Ovary (tissue), 3 donors: ENCODE data around the gene HOXB1.

Experiments
- CTCF ChIP-seq, 3 donors: fragments of 450-650 bp in 2 of 3; fragments of 200-600 bp in 1 of 3; IDR thresholded peaks; one replicate each; pipeline versions ENCODE4 v1.5.1 to v1.8.0; 2016 to 2022; ENCODE audit warnings: antibody characterized with exemption in 3 of 3, mild to moderate bottlenecking in 1 of 3
- POLR2A ChIP-seq: fragments of 450-650 bp; IDR thresholded peaks from one replicate; pipeline ENCODE4 v1.6.1; 2017; ENCODE audit warnings: antibody characterized with exemption, mild to moderate bottlenecking, moderate library complexity
- donor health status: DM: no; HTN: no; CAD: no.

- no peak for TF ChIP-seq CTCF (IDR thresholded peaks at IDR 0.05)
- no peak for TF ChIP-seq POLR2A
These were observed 22.4 kb upstream of the HOXB1 start for GRCh38 chr17:48553190-48553547.
